IgD-negative memory B cell (primary cell): ENCODE data around the gene SMTN. TPM values are rescaled to one million over a fixed set of nuclear protein-coding genes. Genes with fewer than 3 reads are reported as not detected.
"Not testable (repeated sequence)": the region's sequence is repeated elsewhere in the genome, so short reads cannot be mapped to it uniquely, and the experiment has no call there.

Experiments used
- H3K27ac Mint-ChIP-seq, 3 donors: one replicate each; pipeline ENCODE4 v1.8.0; 2020 to 2022; ENCODE audit warnings: mild to moderate bottlenecking in 3 of 3, mixed read lengths in 3 of 3, moderate library complexity in 1 of 3
- H3K27me3 Mint-ChIP-seq: one replicate; pipeline ENCODE4 v1.8.0; 2021; ENCODE audit warnings: mixed read lengths
- H3K36me3 Mint-ChIP-seq: one replicate; pipeline ENCODE4 v1.8.0; 2020; ENCODE audit warnings: mild to moderate bottlenecking, mixed read lengths
- H3K4me1 Mint-ChIP-seq, 3 donors: one replicate each; pipeline ENCODE4 v1.8.0; 2020 to 2022; ENCODE audit warnings: mixed read lengths in 3 of 3, mild to moderate bottlenecking in 1 of 3
- H3K4me3 Mint-ChIP-seq, 4 donors: one replicate each; pipeline ENCODE4 v1.8.0; 2020 to 2022; ENCODE audit warnings: mild to moderate bottlenecking in 4 of 4, mixed read lengths in 4 of 4, moderate library complexity in 3 of 4
- H3K9me3 Mint-ChIP-seq, 3 donors: one replicate each; pipeline ENCODE4 v1.8.0; 2020 to 2021; ENCODE audit warnings: mixed read lengths in 3 of 3, mild to moderate bottlenecking in 1 of 3
- polyA plus RNA-seq: library from polyadenylated mRNA; unstranded; fragments of 300-500 nt; fragmentation: Illumina TruSeq; gene quantifications from one replicate; pipeline ENCODE4 v1.2.3, GENCODE V29; 2021

SMTN gene
- polyA plus RNA-seq, 1 donor from 2014 or later: 6.0 TPM

- Mint-ChIP-seq H3K27ac (no peak overlapping the region), H3K27me3 (no peaks in the 10 kb centered on the region), H3K4me1 (peaks cover 0 to 5% (median 4%) of the 10 kb centered on the region in 3 donors), H3K4me3 (peak overlapping the region in 1 of 4 donors; percentile 32), H3K36me3 (peaks cover 5% of the 10 kb centered on the region), H3K9me3 (no peaks in the 10 kb centered on the region)
Observed at GRCh38 chr22:31100762-31101525, 19.8 kb downstream of the SMTN start.

DNA sequence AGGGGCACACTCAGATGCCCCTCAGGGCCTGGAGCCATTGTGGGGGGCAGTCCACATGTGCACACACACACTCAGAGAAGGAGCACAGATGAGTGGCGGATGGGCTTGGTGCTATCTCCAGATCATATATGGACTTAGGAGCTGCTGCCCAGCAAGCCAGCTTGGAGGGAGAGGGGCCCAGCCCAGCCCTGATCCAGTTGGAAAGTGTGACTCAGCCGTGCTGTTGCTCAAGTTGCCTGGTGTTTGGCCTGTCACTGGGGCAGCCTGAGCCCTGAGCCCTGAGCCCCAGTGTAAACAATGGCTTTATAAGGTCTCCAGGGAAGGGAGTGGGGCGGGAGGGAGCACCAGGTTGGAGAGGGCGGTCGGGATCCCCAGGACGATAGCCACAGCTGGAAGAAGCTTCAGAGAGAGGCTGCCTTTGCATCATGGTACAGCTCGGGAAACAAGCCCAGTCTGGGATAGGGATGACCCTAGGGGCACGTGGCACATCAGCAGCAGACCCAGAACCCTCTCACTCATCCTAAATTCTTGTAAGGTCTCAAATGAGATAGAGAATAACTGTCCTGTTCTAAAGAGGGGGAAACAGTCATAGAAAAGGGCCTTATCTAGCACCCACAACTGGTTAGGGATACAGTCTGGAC, 21.4 kb downstream of the SMTN start:
- no peaks in the 10 kb centered on the region for H3K9me3 Mint-ChIP-seq
- H3K27me3 Mint-ChIP-seq: peaks cover 3% of the 10 kb centered on the region
- H3K4me3 Mint-ChIP-seq: peak overlapping the region in 1 of 4 donors; percentile 40
- peaks cover 2% of the 10 kb centered on the region for H3K36me3 Mint-ChIP-seq
- peaks cover 3 to 14% (median 10%) of the 10 kb centered on the region in 3 donors for H3K4me1 Mint-ChIP-seq
- no peak overlapping the region for H3K27ac Mint-ChIP-seq

DNA sequence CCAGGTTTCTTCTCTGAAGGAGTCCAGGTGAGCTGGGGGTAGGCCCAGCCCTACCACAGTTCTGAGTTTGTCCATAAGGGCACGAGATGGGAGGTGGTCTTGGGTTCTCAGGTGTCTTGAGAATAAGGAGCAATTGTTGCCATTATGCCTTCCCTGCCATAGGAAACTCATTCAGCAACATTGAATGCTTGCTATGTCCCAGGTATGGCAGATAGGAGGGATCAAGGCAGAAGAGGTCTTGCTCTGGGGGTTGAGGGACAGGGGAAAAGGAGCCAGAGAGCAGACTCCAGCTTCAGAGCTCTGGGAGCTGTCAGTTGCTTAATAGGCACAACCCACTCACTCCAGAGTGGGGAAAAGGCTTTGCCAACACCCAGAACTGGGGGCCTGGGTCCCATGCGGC, 22.0 kb downstream of the SMTN start:
- Mint-ChIP-seq H3K27ac (peak overlapping the region in 1 of 3 donors; percentile 48), H3K9me3 (no peaks in the 10 kb centered on the region), H3K27me3 (peaks cover 3% of the 10 kb centered on the region), H3K4me3 (peak overlapping the region in 1 of 4 donors; percentile 40), H3K4me1 (peaks cover 9 to 19% (median 15%) of the 10 kb centered on the region in 3 donors), H3K36me3 (peaks cover 2% of the 10 kb centered on the region)

DNA sequence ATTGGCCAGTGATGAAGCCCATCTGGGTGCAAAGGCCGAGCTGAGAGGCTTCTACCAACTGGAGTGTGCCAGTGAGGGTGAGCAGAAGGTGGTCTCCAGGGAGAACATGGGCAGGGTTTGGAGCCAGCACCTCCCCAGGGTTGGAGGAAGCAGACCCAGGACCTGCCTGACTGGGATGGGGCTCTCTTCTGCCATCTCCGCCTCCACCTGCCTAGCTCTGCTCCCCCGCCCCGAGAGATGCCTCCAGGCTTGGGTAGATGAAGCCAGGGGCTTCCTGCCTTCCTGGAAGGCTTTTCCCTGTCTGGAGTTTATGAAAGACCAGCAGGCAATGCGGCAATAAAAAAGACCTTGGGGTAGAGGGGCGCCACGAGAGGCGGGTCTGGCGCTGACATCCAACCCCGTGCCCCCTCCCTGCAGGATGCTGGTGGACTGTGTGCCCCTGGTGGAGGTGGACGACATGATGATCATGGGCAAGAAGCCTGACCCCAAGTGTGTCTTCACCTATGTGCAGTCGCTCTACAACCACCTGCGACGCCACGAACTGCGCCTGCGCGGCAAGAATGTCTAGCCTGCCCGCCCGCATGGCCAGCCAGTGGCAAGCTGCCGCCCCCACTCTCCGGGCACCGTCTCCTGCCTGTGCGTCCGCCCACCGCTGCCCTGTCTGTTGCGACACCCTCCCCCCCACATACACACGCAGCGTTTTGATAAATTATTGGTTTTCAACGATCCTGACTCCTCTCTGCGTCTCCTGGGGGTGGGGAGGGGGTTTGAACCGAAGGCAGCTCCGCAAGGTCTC, 23.0 kb downstream of the SMTN start:
- Mint-ChIP-seq H3K27me3 (peaks cover 3% of the 10 kb centered on the region), H3K4me3 (no peak overlapping the region)

DNA sequence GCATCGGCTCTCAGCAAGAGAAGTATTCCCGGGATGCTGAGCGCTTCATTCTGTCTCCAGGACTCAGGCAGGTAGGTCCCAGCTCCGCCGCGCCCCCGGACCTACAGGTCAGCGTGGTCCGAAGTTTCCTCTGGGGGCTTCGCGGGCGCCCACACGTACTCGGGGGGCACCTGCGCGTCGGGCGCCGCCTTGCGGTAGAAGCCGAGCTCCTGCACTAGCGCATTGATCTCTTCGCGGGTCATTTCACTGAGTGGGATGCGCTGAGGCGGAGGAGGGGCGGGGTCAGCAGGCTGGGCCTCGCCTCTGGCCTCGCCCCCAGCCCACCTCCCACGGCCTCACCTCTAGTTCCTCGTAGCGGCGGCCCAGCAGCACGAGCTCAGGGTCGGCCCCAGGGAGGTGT, 23.8 kb downstream of the SMTN start:
- Mint-ChIP-seq H3K36me3 (peaks cover 2% of the 10 kb centered on the region), H3K4me1 (peaks cover 9 to 21% (median 15%) of the 10 kb centered on the region in 3 donors), H3K27me3 (peaks cover 3% of the 10 kb centered on the region), H3K9me3 (no peaks in the 10 kb centered on the region), H3K4me3 (peak overlapping the region in 1 of 4 donors; percentile 100), H3K27ac (no peak overlapping the region)

More for the DNA sequence above, 23.0 kb downstream of the SMTN start:
- Mint-ChIP-seq H3K36me3 (peaks cover 2% of the 10 kb centered on the region), H3K9me3 (no peaks in the 10 kb centered on the region), H3K4me1 (peaks cover 9 to 21% (median 15%) of the 10 kb centered on the region in 3 donors), H3K27ac (peak overlapping the region in 2 of 3 donors; percentile 48 to 66)

- Mint-ChIP-seq H3K27me3 (peaks cover 3% of the 10 kb centered on the region), H3K27ac (peak overlapping the region in 2 of 3 donors; percentile 31 to 69), H3K9me3 (no peaks in the 10 kb centered on the region), H3K4me3 (peak overlapping the region in 2 of 4 donors; percentile 32 to 100), H3K36me3 (peaks cover 2% of the 10 kb centered on the region), H3K4me1 (peaks cover 9 to 21% (median 15%) of the 10 kb centered on the region in 3 donors)
Observed at GRCh38 chr22:31105282-31105929, 24.3 kb downstream of the SMTN start.

GRCh38 chr22:31106001-31106571, 25.0 kb downstream of the SMTN start:
- peaks cover 9 to 21% (median 15%) of the 10 kb centered on the region in 3 donors for H3K4me1 Mint-ChIP-seq
- peak overlapping the region in 2 of 3 donors; percentile 31 to 69 for H3K27ac Mint-ChIP-seq
- peak overlapping the region; percentile 85 to 100 (median 96) for H3K4me3 Mint-ChIP-seq
- peaks cover 2% of the 10 kb centered on the region for H3K36me3 Mint-ChIP-seq
- peaks cover 3% of the 10 kb centered on the region for H3K27me3 Mint-ChIP-seq
- no peaks in the 10 kb centered on the region for H3K9me3 Mint-ChIP-seq

- H3K27me3 Mint-ChIP-seq: peaks cover 3% of the 10 kb centered on the region
- H3K9me3 Mint-ChIP-seq: no peaks in the 10 kb centered on the region
- H3K4me1 Mint-ChIP-seq: peaks cover 9 to 21% (median 15%) of the 10 kb centered on the region in 3 donors
- H3K4me3 Mint-ChIP-seq: peak overlapping the region; percentile 92 to 100 (median 96)
- H3K27ac Mint-ChIP-seq: peak overlapping the region; percentile 39 to 97 (median 94)
- H3K36me3 Mint-ChIP-seq: peaks cover 2% of the 10 kb centered on the region
Observed at GRCh38 chr22:31106731-31107177, 25.6 kb downstream of the SMTN start.

DNA sequence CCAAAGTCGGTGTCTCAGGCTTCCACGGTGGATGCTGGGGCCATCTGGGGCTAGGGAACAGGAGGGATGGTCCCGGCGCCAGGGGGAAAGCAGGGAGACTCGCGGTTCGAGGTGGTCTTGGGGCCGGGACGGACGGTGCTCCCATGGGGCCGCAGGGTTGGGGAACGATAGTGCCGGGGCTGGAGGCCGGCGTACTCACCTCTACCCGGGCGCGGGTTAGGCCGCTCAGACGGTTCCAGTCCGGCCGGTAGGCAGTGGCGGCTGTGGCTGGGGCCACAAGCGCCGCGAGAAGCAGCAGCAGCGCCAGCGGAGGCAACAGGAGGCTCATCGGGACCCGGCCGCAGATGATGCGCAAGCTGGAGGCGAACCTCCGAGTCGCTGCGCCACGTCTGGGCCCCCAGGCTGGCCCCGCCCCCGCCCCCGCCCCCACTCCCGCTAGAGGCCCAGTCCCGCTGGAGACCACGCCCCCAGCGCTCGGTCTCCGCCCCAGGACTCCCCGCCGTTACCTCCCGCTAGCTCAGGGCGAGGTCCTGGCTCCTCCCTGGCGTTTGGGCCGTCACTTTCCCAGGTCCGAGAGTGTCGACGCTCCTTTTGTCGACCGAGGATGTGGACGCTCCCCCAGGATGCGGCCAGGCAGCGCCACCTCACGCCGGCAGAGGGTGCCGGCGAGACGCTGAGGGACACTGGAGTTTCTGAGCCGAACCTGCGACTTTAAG, 26.2 kb downstream of the SMTN start, which contains the start of gene SELENOM:
Gene SELENOM, minus strand, starts transcription at position 391 of the 716 bp plus-strand sequence. Its CDS starts 63 bp downstream, at position 328.
- Mint-ChIP-seq H3K36me3 (peaks cover 2% of the 10 kb centered on the region), H3K9me3 (no peaks in the 10 kb centered on the region), H3K4me3 (peak within 1 kb of the TSS; percentile 92 to 100 (median 96)), H3K27me3 (peaks cover 3% of the 10 kb centered on the region), H3K4me1 (peaks cover 9 to 21% (median 15%) of the 10 kb centered on the region in 3 donors), H3K27ac (peak within 1 kb of the TSS; percentile 89 to 97 (median 94))

DNA sequence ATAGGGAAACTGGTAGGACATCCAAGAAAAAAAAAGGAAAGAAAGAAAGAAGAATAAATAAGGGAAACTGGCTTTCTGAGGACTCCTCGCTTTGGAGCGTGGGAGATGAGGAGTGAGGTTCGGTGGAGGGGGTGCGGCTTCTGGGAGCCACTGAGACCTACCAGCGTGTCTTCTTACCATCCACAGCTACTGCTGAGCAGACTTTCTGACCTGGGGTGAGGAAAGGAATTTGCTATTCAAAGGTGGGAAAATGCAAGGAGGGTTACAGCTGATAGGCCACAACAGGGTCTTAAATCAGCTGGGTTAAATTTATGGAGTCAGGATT, 26.7 kb downstream of the SMTN start:
- peaks cover 2% of the 10 kb centered on the region for H3K36me3 Mint-ChIP-seq
- peak overlapping the region; percentile 92 to 100 (median 96) for H3K4me3 Mint-ChIP-seq
- peaks cover 9 to 21% (median 15%) of the 10 kb centered on the region in 3 donors for H3K4me1 Mint-ChIP-seq
- H3K9me3 Mint-ChIP-seq: no peaks in the 10 kb centered on the region
- H3K27ac Mint-ChIP-seq: peak overlapping the region; percentile 89 to 97 (median 94)
- peaks cover 3% of the 10 kb centered on the region for H3K27me3 Mint-ChIP-seq

DNA sequence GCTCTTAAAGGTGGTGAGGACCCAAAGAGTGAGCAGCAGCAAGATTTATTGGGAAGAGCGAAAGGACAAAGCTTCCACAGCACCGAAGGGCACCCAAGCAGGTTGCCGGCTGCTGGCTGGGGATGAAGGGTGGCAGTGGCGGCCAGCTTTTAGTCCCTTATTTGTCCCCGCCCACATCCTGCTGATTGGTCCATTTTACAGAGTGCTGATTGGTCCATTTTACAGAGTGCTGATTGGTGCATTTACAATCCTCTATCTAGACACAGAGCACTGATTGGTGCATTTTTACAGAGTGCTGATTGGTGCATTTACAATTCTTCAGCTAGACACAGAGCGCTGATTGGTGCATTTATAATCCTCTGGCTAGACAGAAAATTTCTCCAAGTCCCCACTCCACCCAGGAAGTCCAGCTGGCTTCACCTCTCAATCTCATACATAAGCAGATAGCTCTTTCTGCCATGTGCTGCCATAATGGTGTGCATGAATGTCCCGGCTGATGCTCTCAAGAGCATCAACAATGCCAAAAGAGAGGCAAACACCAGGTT, 31.5 kb downstream of the SMTN start:
- not testable (repeated sequence) for H3K27ac Mint-ChIP-seq, H3K27me3 Mint-ChIP-seq, H3K4me1 Mint-ChIP-seq, H3K9me3 Mint-ChIP-seq, H3K36me3 Mint-ChIP-seq, H3K4me3 Mint-ChIP-seq

DNA sequence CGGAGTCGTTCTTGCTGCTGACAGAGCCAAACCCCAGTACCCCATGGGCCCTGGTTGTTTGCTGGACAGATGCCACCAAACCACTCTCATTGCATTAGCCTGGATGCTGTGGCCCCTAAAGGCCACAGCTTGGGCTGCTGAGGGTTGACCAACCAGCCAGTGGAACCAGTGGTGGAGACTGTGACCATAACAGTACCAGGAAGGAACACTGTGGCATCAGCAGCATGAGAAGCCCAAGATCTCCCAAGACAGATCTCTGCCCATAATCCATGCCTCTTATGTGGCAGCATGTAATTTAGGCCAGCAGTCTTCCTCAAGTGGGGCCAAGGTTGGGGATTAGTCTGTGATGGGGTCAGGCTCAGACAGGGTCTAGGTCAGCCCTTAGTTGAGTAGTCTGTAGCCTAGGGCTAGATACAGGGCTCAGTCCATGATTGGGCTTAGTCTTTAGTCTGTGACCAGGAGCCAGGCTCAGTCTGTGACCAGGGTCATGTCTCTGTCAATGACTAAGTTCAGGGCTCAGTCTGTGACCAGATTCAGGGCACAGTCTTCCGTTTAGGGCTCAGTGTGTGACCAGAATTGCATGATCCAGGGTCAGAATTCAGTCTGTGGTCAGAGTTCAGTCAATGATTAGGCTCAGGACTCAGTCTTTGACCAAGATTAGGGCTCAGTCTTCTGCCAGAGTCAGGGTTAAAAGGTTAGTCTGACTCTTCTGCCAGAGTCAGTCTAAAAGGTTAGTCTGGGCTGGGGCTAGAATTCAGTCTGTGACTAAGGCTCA, 37.1 kb downstream of the SMTN start:
- H3K27ac Mint-ChIP-seq: no peak overlapping the region
- H3K4me3 Mint-ChIP-seq: no peak overlapping the region
- H3K9me3 Mint-ChIP-seq: no peaks in the 10 kb centered on the region
- no peaks in the 10 kb centered on the region for H3K36me3 Mint-ChIP-seq
- H3K4me1 Mint-ChIP-seq: no peaks in the 10 kb centered on the region
- H3K27me3 Mint-ChIP-seq: no peaks in the 10 kb centered on the region
